GM18505 (cell line): ENCODE results near the gene ATP5F1A.
"Not testable (repeated sequence)": the region's sequence is repeated elsewhere in the genome, so short reads cannot be mapped to it uniquely, and the experiment has no call there.

ENCODE experiments used
- ATAC-seq: cut with Tn5 transposase; IDR thresholded peaks from one replicate; pipeline ENCODE4 v1.9.1; 2021; ENCODE audit not compliant: unreplicated experiment
- POLR2A ChIP-seq: IDR thresholded peaks from 4 replicates; pipeline ENCODE4 v1.6.1; 2011; ENCODE audit warnings: borderline replicate concordance; ENCODE audit not compliant: insufficient read depth, insufficient read length; ENCODE audit errors: extremely low read depth

Gene ATP5F1A

GRCh38 chr18:46097801-46098615 lies at the start of gene ATP5F1A:
Gene ATP5F1A (minus strand): TSS chr18:46098296. CDS start chr18:46098231, 65 bp downstream.
- TF ChIP-seq POLR2A, result peak; percentile 90
- peak; percentile 86 for ATAC-seq

- no peak for TF ChIP-seq POLR2A
- no peak for ATAC-seq
These were observed 43.1 kb upstream of the ATP5F1A start for GRCh38 chr18:46141199-46141598.

GRCh38 chr18:46140173-46140572 lies 42.1 kb upstream of the ATP5F1A start:
- ATAC-seq, result no peak
- no peak for TF ChIP-seq POLR2A

- no peak for ATAC-seq
- TF ChIP-seq POLR2A, result no peak
These were observed 37.0 kb upstream of the ATP5F1A start for GRCh38 chr18:46134920-46135675.

GRCh38 chr18:46133534-46133933 lies 35.4 kb upstream of the ATP5F1A start:
- TF ChIP-seq POLR2A, result no peak
- ATAC-seq, result no peak

GRCh38 chr18:46130549-46130948 lies 32.5 kb upstream of the ATP5F1A start:
- not testable (repeated sequence) for ATAC-seq

- ATAC-seq, result no peak
- no peak for TF ChIP-seq POLR2A
These were observed 32.0 kb upstream of the ATP5F1A start for GRCh38 chr18:46130061-46130460.

- ATAC-seq, result not testable (repeated sequence)
These were observed 28.5 kb upstream of the ATP5F1A start for GRCh38 chr18:46126625-46127024.

GRCh38 chr18:46113751-46114150 lies 15.7 kb upstream of the ATP5F1A start:
- no peak for TF ChIP-seq POLR2A
- ATAC-seq, result no peak

- ATAC-seq, result no peak
- no peak for TF ChIP-seq POLR2A
These were observed 12.3 kb upstream of the ATP5F1A start for GRCh38 chr18:46110406-46110805.

- no peak for TF ChIP-seq POLR2A
- ATAC-seq, result no peak
These were observed 11.3 kb upstream of the ATP5F1A start for GRCh38 chr18:46109386-46109785.

- TF ChIP-seq POLR2A, result peak; percentile 81
- ATAC-seq, result peak; percentile 89
These were observed 6.2 kb upstream of the ATP5F1A start, which contains the start of gene HAUS1 for GRCh38 chr18:46104128-46104911. Gene HAUS1 (plus strand): TSS chr18:46104385. CDS start chr18:46104412, 27 bp downstream.

GRCh38 chr18:46099463-46099862 lies 1.4 kb upstream of the ATP5F1A start:
- TF ChIP-seq POLR2A, result no peak
- no peak for ATAC-seq
